GM12878 (cell line): ENCODE results near the gene ABHD2.

Experiments
- BCLAF1 ChIP-seq: fragments of 450-650 bp; IDR thresholded peaks from 2 replicates; pipeline ENCODE4 v1.6.1; 2017; ENCODE audit warnings: antibody characterized with exemption, mild to moderate bottlenecking, moderate library complexity
- CHD2 ChIP-seq: IDR thresholded peaks from 2 replicates; pipeline ENCODE4 v1.6.1; 2011; ENCODE audit warnings: low read depth, low read length, improper control_type of control experiment, borderline replicate concordance
- FOXM1 ChIP-seq: IDR thresholded peaks from 2 replicates; pipeline ENCODE4 v1.6.1; 2012; ENCODE audit warnings: low read depth, mild to moderate bottlenecking, inconsistent platforms, low read length, moderate library complexity
- KAT2A ChIP-seq: conservative IDR thresholded peaks from 2 replicates; pipeline ENCODE4 v1.6.1; 2011; ENCODE audit warnings: low read depth, low read length; ENCODE audit not compliant: control insufficient read depth
- SUZ12 ChIP-seq: fragments of 200-600 bp; sonication (generic); IDR thresholded peaks from one replicate; pipeline ENCODE4 v1.6.1; 2018; ENCODE audit warnings: antibody characterized with exemption, mild to moderate bottlenecking; ENCODE audit not compliant: unreplicated experiment
- YY1 ChIP-seq: IDR thresholded peaks from 2 replicates; pipeline ENCODE4 v1.6.1; 2011; ENCODE audit warnings: low read depth, mild to moderate bottlenecking, low read length
- TF ChIP-seq, protein P1 (sequence below), 3 experiments: IDR thresholded peaks in 2 of 3; conservative IDR thresholded peaks in 1 of 3; 2 replicates each; pipeline ENCODE4 v1.5.1; 2011; ENCODE audit warnings: low read depth in 3 of 3, low read length in 3 of 3, mild to moderate bottlenecking in 3 of 3, control low read depth in 2 of 3, moderate library complexity in 2 of 3, inconsistent platforms in 1 of 3, mixed read lengths in 1 of 3; ENCODE audit not compliant: control insufficient read depth in 2 of 3, insufficient read depth in 1 of 3; ENCODE audit errors: extremely low read depth in 1 of 3

- TF ChIP-seq BCLAF1 (no peak), FOXM1 (no peak), SUZ12 (no peak), CHD2 (no peak), KAT2A (no peak), YY1 (no peak)
- TF ChIP-seq, protein P1, sequence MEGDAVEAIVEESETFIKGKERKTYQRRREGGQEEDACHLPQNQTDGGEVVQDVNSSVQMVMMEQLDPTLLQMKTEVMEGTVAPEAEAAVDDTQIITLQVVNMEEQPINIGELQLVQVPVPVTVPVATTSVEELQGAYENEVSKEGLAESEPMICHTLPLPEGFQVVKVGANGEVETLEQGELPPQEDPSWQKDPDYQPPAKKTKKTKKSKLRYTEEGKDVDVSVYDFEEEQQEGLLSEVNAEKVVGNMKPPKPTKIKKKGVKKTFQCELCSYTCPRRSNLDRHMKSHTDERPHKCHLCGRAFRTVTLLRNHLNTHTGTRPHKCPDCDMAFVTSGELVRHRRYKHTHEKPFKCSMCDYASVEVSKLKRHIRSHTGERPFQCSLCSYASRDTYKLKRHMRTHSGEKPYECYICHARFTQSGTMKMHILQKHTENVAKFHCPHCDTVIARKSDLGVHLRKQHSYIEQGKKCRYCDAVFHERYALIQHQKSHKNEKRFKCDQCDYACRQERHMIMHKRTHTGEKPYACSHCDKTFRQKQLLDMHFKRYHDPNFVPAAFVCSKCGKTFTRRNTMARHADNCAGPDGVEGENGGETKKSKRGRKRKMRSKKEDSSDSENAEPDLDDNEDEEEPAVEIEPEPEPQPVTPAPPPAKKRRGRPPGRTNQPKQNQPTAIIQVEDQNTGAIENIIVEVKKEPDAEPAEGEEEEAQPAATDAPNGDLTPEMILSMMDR (IDR thresholded peaks at IDR 0.05 in 2 of 3, conservative IDR thresholded peaks at IDR 0.05 in 1 of 3; ENCODE audit: control insufficient read depth in 2 of 3, extremely low read depth in 1 of 3, insufficient read depth in 1 of 3, low read depth in 3 of 3, low read length in 3 of 3), result no peak
Measured at GRCh38 chr15:89200182-89200581, 111.9 kb downstream of the ABHD2 start.
